ENCODE measurements around the gene PRKG1. TPM values are rescaled to one million over a fixed set of nuclear protein-coding genes. Genes with fewer than 3 reads are reported as not detected.

Gene PRKG1
- total RNA-seq, 1 experiment from 2014 or later, result 10.4 TPM

- Histone ChIP-seq H3K23me2 (ENCODE audit: insufficient read length, low read depth, low read length, poor library complexity, severe bottlenecking) (no peaks in the 10 kb centered on the region), H3K18ac (ENCODE audit: insufficient read length, low read depth, low read length) (no peak overlapping the region), H2BK12ac (ENCODE audit: insufficient read length, low read depth, low read length) (no peak overlapping the region), H4K8ac (replicated peaks; ENCODE audit: insufficient read length, low read depth, low read length) (no peak overlapping the region), H3K4me2 (ENCODE audit: insufficient read depth, insufficient read length, low read length) (no peak overlapping the region), H2BK5ac (ENCODE audit: insufficient read length, low read length) (no peak overlapping the region), H3K14ac (ENCODE audit: insufficient read depth, low read length) (no peak overlapping the region), H3K56ac (ENCODE audit: insufficient read length, low read depth, low read length) (no peak overlapping the region), H2BK120ac (ENCODE audit: low read depth, low read length, poor library complexity, severe bottlenecking) (no peak overlapping the region), H2AFZ (ENCODE audit: low read length) (no peak overlapping the region), H3K27ac (ENCODE audit: insufficient read length, low read depth, low read length) (no peak overlapping the region), H3K4me1 (ENCODE audit: insufficient read depth, low read length) (no peaks in the 10 kb centered on the region; the same call in 1 of the 2 replicates), H4K91ac (ENCODE audit: insufficient read length, low read depth, low read length) (no peak overlapping the region), H3K79me1 (ENCODE audit: insufficient read depth, low read depth, low read length, poor library complexity, severe bottlenecking) (no peaks in the 10 kb centered on the region), H3K23ac (ENCODE audit: insufficient read length, low read depth, low read length) (no peak overlapping the region), H3T11ph (ENCODE audit: low read length) (no peak overlapping the region), H3K9me3 (ENCODE audit: control insufficient read depth, low read depth, low read length) (no peaks in the 10 kb centered on the region), H4K5ac (ENCODE audit: insufficient read length, low read depth, low read length) (no peak overlapping the region), H4K20me1 (ENCODE audit: control insufficient read depth, insufficient read depth, insufficient read length) (no peaks in the 10 kb centered on the region), H3K27me3 (ENCODE audit: insufficient read depth, low read length) (no peaks in the 10 kb centered on the region), H2BK15ac (ENCODE audit: low read depth, low read length) (no peak overlapping the region), H2BK20ac (ENCODE audit: low read depth, low read length, poor library complexity, severe bottlenecking) (no peak overlapping the region), H3K79me2 (ENCODE audit: insufficient read depth, low read length) (no peaks in the 10 kb centered on the region), H3K4ac (ENCODE audit: low read depth, low read length) (no peak overlapping the region), H3K9ac (ENCODE audit: extremely low read depth, insufficient read length, low read length) (no peak overlapping the region), H2AK5ac (ENCODE audit: insufficient read length, low read length) (no peak overlapping the region)
- no CpG with 5 or more reads among the region's 2 CpGs for WGBS (ENCODE audit: extremely low coverage, insufficient read length, low lambda C conversion rate)
- DNase-seq, result no peak
- TF ChIP-seq, protein P1, sequence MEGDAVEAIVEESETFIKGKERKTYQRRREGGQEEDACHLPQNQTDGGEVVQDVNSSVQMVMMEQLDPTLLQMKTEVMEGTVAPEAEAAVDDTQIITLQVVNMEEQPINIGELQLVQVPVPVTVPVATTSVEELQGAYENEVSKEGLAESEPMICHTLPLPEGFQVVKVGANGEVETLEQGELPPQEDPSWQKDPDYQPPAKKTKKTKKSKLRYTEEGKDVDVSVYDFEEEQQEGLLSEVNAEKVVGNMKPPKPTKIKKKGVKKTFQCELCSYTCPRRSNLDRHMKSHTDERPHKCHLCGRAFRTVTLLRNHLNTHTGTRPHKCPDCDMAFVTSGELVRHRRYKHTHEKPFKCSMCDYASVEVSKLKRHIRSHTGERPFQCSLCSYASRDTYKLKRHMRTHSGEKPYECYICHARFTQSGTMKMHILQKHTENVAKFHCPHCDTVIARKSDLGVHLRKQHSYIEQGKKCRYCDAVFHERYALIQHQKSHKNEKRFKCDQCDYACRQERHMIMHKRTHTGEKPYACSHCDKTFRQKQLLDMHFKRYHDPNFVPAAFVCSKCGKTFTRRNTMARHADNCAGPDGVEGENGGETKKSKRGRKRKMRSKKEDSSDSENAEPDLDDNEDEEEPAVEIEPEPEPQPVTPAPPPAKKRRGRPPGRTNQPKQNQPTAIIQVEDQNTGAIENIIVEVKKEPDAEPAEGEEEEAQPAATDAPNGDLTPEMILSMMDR (conservative IDR thresholded peaks at IDR 0.05), result no peak
- H3K36me3 Mint-ChIP-seq (ENCODE audit: insufficient read depth in 1 of 3, low read depth in 3 of 3), result peaks cover 0 to 5% (median 0%) of the 10 kb centered on the region in 3 experiments; a peak in 2 of 7 replicates
- H3K9me3 Mint-ChIP-seq, result no peaks in the 10 kb centered on the region; a peak in 2 of 5 replicates
- H3K27ac Mint-ChIP-seq, result no peak overlapping the region
- no peaks in the 10 kb centered on the region for H3K27me3 Mint-ChIP-seq (ENCODE audit: low read depth)
- peaks cover 2 to 8% of the 10 kb centered on the region in 2 experiments; a peak in 2 of 4 replicates for H3K4me1 Mint-ChIP-seq
- H3K4me3 Mint-ChIP-seq, result no peak overlapping the region
These were observed 746.8 kb downstream of the PRKG1 start for GRCh38 chr10:51821045-51821444.

Measured in H9 (cell line).